ENCODE measurements around the gene MOXD1. TPM values are rescaled to one million over a fixed set of nuclear protein-coding genes. Genes with fewer than 3 reads are reported as not detected.

Gene MOXD1
- total and polyA plus RNA-seq, 2 of the 8 experiments (the other 6 are each of a cell fraction or from before 2014, with no cell fraction given): 1.6 to 3.5 TPM

DNA sequence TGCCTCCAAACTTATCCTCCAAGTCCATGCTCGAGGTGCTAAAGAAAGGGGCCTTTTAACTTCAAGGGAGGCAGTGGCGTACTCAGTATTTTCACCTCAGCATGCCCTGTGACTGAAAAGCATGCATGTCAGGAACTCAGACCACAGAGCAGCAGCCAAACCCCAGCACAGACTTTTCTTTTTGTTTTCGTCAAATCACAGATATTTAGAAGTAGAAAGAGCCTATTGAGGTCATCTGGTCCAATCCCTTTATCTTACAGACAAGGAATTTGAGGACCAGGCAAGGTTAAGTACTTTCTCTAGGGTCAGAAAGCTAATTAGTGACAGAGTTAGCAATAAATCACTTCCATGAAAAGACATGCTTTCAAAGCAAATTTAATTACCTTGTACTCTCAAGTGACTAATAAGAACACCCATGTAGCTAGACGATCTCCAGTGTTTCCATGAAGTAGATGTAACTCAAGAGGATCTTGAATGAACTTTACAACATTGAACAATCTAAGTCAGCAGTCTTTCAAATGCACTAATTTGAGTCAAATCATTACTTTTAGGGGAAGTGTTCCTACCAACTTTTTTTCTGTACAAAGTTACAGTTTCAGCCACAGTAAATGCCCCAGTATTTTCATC, 35.9 kb downstream of the MOXD1 start:
- no peak overlapping the region for H3K9ac ChIP-seq (replicated peaks in 1 of 4; ENCODE audit: extremely low read depth in 1 of 4, low read depth in 3 of 4, low read length in 3 of 4)
- no peak overlapping the region for H2BK20ac ChIP-seq (ENCODE audit: low read length)
- no peak overlapping the region for H3K4ac ChIP-seq (replicated peaks; ENCODE audit: insufficient read length, low read depth, low read length)
- no peak overlapping the region for H3K18ac ChIP-seq (ENCODE audit: extremely low read depth, low read length)
- H3K9me3 ChIP-seq (ENCODE audit: insufficient read depth in 2 of 2, low read depth in 1 of 2, low read length in 1 of 2): no peaks in the 10 kb centered on the region
- H4K91ac ChIP-seq (replicated peaks; ENCODE audit: insufficient read length, low read length): no peak overlapping the region
- no peak overlapping the region for H2BK15ac ChIP-seq (ENCODE audit: low read length)
- FAIRE-seq: no peak
- no peak overlapping the region for H3K14ac ChIP-seq (ENCODE audit: insufficient read length)
- H3K4me1 ChIP-seq (replicated peaks in 1 of 4; ENCODE audit: control insufficient read depth in 3 of 4, insufficient read depth in 4 of 4, low read length in 3 of 4): no peaks in the 10 kb centered on the region
- POLR2A ChIA-PET (ENCODE audit: partially characterized antibody): interaction anchor here (0.9 kb wide), 1 partner anchor 10 kb away, joined by 3 read pairs; no protein-coding TSS in a partner anchor
- H2AK5ac ChIP-seq (ENCODE audit: low read depth, low read length): no peak overlapping the region
- H4K20me1 ChIP-seq (replicated peaks in 1 of 2; ENCODE audit: control insufficient read depth in 1 of 2, insufficient read depth in 2 of 2, low read length in 2 of 2): no peaks in the 10 kb centered on the region
- TF ChIP-seq ZNF274 (IDR thresholded peaks at IDR 0.05; ENCODE audit: borderline replicate concordance, extremely low read depth, low read length) (no peak), KDM1A (IDR thresholded peaks at IDR 0.05; ENCODE audit: borderline replicate concordance, low read length) (no peak), RBBP5 (IDR thresholded peaks at IDR 0.05; ENCODE audit: borderline replicate concordance, low read depth, low read length) (no peak), GTF2F1 (IDR thresholded peaks at IDR 0.05; ENCODE audit: borderline replicate concordance, low read depth, low read length) (no peak), FOSL1 (IDR thresholded peaks at IDR 0.05; ENCODE audit: insufficient read depth, low read depth, low read length) (no peak), EP300 (IDR thresholded peaks at IDR 0.05; ENCODE audit: borderline replicate concordance in 1 of 2, low read depth in 2 of 2, low read length in 2 of 2) (no peak), KDM5A (IDR thresholded peaks at IDR 0.05; ENCODE audit: low read length) (no peak), YY1 (IDR thresholded peaks at IDR 0.05; ENCODE audit: low read depth, low read length) (no peak), NANOG (IDR thresholded peaks at IDR 0.05; ENCODE audit: insufficient read depth, low read depth, low read length, poor library complexity, severe bottlenecking) (no peak), ASH2L (IDR thresholded peaks at IDR 0.05; ENCODE audit: low read length) (no peak), MAFK (IDR thresholded peaks at IDR 0.05; ENCODE audit: low read depth, low read length) (no peak), TCF12 (IDR thresholded peaks at IDR 0.05; ENCODE audit: low read depth, low read length) (no peak)
- TF ChIP-seq, protein P1, sequence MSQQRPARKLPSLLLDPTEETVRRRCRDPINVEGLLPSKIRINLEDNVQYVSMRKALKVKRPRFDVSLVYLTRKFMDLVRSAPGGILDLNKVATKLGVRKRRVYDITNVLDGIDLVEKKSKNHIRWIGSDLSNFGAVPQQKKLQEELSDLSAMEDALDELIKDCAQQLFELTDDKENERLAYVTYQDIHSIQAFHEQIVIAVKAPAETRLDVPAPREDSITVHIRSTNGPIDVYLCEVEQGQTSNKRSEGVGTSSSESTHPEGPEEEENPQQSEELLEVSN (IDR thresholded peaks at IDR 0.05): no peak
- no peaks in the 10 kb centered on the region for H3K79me1 ChIP-seq (ENCODE audit: low read depth, low read length)
- H4K5ac ChIP-seq (ENCODE audit: insufficient read length, low read depth, low read length): no peak overlapping the region
- no peak overlapping the region for H2BK12ac ChIP-seq (ENCODE audit: low read depth, low read length)
- no peak overlapping the region for H3K27ac ChIP-seq (ENCODE audit: low read depth, low read length)
- no peak for DNase-seq (ENCODE audit: low read depth in 1 of 2, low spot score in 2 of 2)
- no peaks in the 10 kb centered on the region for H3K27me3 ChIP-seq (replicated peaks in 1 of 4; ENCODE audit: control insufficient read depth in 3 of 4, extremely low read depth in 1 of 4, insufficient read depth in 3 of 4, low read length in 3 of 4)
- H2AFZ ChIP-seq (ENCODE audit: low read length): no peak overlapping the region
- no peak overlapping the region for H4K8ac ChIP-seq (ENCODE audit: extremely low read depth, insufficient read depth, low read length)
- H3K79me2 ChIP-seq (ENCODE audit: control insufficient read depth in 1 of 2, insufficient read depth in 2 of 2, low read length in 2 of 2): no peaks in the 10 kb centered on the region
- no peak overlapping the region for H3K56ac ChIP-seq (replicated peaks; ENCODE audit: insufficient read length, low read depth, low read length)
- H3K23ac ChIP-seq (ENCODE audit: insufficient read length): no peak overlapping the region
- H3K4me2 ChIP-seq (ENCODE audit: insufficient read depth in 1 of 2, low read depth in 2 of 2, low read length in 2 of 2): no peak overlapping the region
- H3K4me3 ChIP-seq (ENCODE audit: extremely low read depth in 1 of 4, insufficient read depth in 2 of 4, low read depth in 3 of 4, low read length in 4 of 4): no peak overlapping the region
- H2BK5ac ChIP-seq (ENCODE audit: low read depth, low read length): no peak overlapping the region
- no peak overlapping the region for H2BK120ac ChIP-seq (replicated peaks; ENCODE audit: low read depth, low read length)
- no peaks in the 10 kb centered on the region for H3K36me3 ChIP-seq (ENCODE audit: control insufficient read depth in 2 of 4, insufficient read depth in 4 of 4, low read length in 3 of 4)
- 85% methylated on average over 4 of the region's 4 CpGs; no CpG with 5 or more reads in 1 of the 2 experiments for WGBS, 2 experiments (ENCODE audit: extremely low coverage in 1 of 2, insufficient coverage in 1 of 2, insufficient read length in 1 of 2, insufficient replicate concordance in 2 of 2, low coverage in 1 of 2, low lambda C conversion rate in 2 of 2, missing lambda C conversion rate in 1 of 2)
- CTCF ChIA-PET (ENCODE audit: partially characterized antibody): interaction anchor here (1.1 to 2.6 kb wide), 2 partner anchors 28 to 43 kb away, joined by 3 to 9 read pairs; no protein-coding TSS in a partner anchor
- no peaks in the 10 kb centered on the region for H3K23me2 ChIP-seq (ENCODE audit: low read depth, low read length)
